GM12891 (cell line): ENCODE data around the gene TTK.

Source experiments
- POLR2AphosphoS5 ChIP-seq: IDR thresholded peaks from 2 replicates; pipeline ENCODE4 v1.6.1; 2011; ENCODE audit warnings: low read depth, low read length, control low read depth
- SPI1 ChIP-seq: IDR thresholded peaks from 2 replicates; pipeline ENCODE4 v1.6.1; 2011; ENCODE audit warnings: low read depth, low read length, control low read depth

DNA sequence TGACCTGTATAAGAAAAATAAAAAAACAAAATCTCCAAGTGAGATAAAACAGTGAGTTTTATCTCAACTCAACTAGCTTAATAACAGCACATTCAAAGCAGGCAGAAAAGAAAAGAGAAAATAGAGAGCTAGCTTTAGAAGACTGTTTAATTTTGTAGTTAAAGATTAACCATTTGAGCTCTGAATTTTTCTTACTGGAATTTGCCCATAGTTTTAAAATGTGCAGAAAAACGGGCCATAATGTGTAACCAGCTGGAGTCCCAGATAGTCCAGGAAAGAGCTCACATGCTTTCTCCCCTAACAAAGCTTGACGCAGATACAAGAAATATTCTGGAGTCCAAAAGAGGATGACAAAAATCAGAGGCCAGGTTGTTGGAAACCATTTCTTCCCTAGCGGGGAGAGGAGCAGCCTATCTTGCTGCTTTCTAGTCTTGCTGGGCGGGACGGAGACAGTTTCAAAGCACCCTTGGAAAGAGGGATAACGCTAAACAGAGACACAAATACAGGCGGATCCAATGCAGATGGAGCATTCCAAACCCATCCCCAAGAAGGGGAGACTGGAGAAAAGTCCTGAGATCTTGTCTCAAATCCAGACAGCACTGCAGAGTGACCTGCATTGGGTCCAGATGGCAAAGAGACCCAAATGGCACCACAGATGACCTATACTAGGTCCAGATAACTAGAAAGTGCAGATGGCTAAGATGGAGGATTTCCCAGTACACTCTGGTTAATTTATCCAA, 16.1 kb downstream of the TTK start:
- no peak for TF ChIP-seq POLR2AphosphoS5
- TF ChIP-seq SPI1 = no peak
